Tibial nerve (tissue), 4 donors: Measurements from ENCODE around the gene MEOX1. TPM values are rescaled to one million over a fixed set of nuclear protein-coding genes. Genes with fewer than 3 reads are reported as not detected.

ENCODE experiments used
- DNase-seq, 2 donors: peaks; one replicate each; pipeline ENCODE4 v3.0.0-alpha.2; 2019; ENCODE audit warnings: low spot score in 2 of 2
- H3K27ac ChIP-seq, 4 donors: fragments of 200-600 bp; sonication (generic) in 3 of 4; one replicate each; pipeline ENCODE4 v1.5.1; 2017 to 2019; ENCODE audit warnings: mild to moderate bottlenecking in 1 of 4
- H3K27me3 ChIP-seq, 2 donors: fragments of 200-600 bp; sonication (generic) in 1 of 2; one replicate each; pipeline versions ENCODE4 v1.5.1 to v1.6.0; 2017 to 2019
- H3K36me3 ChIP-seq, 3 donors: fragments of 200-600 bp; sonication (generic); one replicate each; pipeline ENCODE4 v1.5.1; 2018 to 2019
- H3K4me1 ChIP-seq, 4 donors: fragments of 200-600 bp; sonication (generic) in 3 of 4; one replicate each; pipeline ENCODE4 v1.5.1; 2017 to 2019
- H3K4me3 ChIP-seq, 4 donors: fragments of 200-600 bp; sonication (generic) in 3 of 4; one replicate each; pipeline ENCODE4 v1.5.1; 2017 to 2019; ENCODE audit warnings: mild to moderate bottlenecking in 1 of 4, moderate library complexity in 1 of 4
- H3K9me3 ChIP-seq, 4 donors: fragments of 200-600 bp; sonication (generic) in 3 of 4; one replicate each; pipeline ENCODE4 v1.5.1; 2017 to 2019
- EP300 ChIP-seq, 2 donors: sonication (generic); formaldehyde crosslinking; IDR thresholded peaks; one replicate each; pipeline ENCODE4 v1.6.1; 2017; ENCODE audit warnings: antibody characterized with exemption in 2 of 2, mild to moderate bottlenecking in 1 of 2
- POLR2A ChIP-seq, 2 donors: fragments of 450-650 bp; IDR thresholded peaks; one replicate each; pipeline ENCODE4 v1.6.1; 2017; ENCODE audit warnings: antibody characterized with exemption in 2 of 2, mild to moderate bottlenecking in 2 of 2, moderate library complexity in 2 of 2
- WGBS, 2 donors: methylation state at CpG; one replicate each; pipeline ENCODE4 v1.1.5; 2018; 5-methylcytosine and 5-hydroxymethylcytosine counted together
- total RNA-seq, 4 donors: library from RNA; depleted of rRNA; stranded (reverse); fragments of >200 nt; gene quantifications; one replicate each; pipeline ENCODE4 v1.1.0, GENCODE V29; 2016
- TF ChIP-seq, protein P1 (sequence below), 5 experiments: fragments of 200-600 bp in 3 of 5; fragments of 450-650 bp in 2 of 5; sonication (generic) in 3 of 5; IDR thresholded peaks; one replicate each; pipeline ENCODE4 v1.5.1; 2016 to 2019; ENCODE audit warnings: antibody characterized with exemption in 5 of 5, mild to moderate bottlenecking in 3 of 5, moderate library complexity in 2 of 5

MEOX1 gene
- total RNA-seq, 4 donors from 2014 or later, result 4.2 to 12.5 (median 5.3) TPM

GRCh38 chr17:43628089-43628650 is 33.6 kb downstream of the MEOX1 start:
- DNase-seq, result no peak
- Histone ChIP-seq H3K27ac (no peak overlapping the region), H3K27me3 (no peaks in the 10 kb centered on the region), H3K9me3 (no peaks in the 10 kb centered on the region), H3K4me3 (no peak overlapping the region), H3K4me1 (peaks cover 0 to 17% (median 0%) of the 10 kb centered on the region in 4 donors), H3K36me3 (no peaks in the 10 kb centered on the region)
- TF ChIP-seq EP300 (IDR thresholded peaks at IDR 0.05) (no peak), POLR2A (IDR thresholded peaks at IDR 0.05) (no peak)
- TF ChIP-seq, protein P1, sequence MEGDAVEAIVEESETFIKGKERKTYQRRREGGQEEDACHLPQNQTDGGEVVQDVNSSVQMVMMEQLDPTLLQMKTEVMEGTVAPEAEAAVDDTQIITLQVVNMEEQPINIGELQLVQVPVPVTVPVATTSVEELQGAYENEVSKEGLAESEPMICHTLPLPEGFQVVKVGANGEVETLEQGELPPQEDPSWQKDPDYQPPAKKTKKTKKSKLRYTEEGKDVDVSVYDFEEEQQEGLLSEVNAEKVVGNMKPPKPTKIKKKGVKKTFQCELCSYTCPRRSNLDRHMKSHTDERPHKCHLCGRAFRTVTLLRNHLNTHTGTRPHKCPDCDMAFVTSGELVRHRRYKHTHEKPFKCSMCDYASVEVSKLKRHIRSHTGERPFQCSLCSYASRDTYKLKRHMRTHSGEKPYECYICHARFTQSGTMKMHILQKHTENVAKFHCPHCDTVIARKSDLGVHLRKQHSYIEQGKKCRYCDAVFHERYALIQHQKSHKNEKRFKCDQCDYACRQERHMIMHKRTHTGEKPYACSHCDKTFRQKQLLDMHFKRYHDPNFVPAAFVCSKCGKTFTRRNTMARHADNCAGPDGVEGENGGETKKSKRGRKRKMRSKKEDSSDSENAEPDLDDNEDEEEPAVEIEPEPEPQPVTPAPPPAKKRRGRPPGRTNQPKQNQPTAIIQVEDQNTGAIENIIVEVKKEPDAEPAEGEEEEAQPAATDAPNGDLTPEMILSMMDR (IDR thresholded peaks at IDR 0.05), result no peak
- 44 to 47% methylated on average over 15 of the region's 15 CpGs for whole genome bisulfite sequencing, 2 donors

- 35% methylated on average over 5 of the region's 5 CpGs for WGBS, 2 donors
Measured at GRCh38 chr17:43627653-43628052, 34.1 kb downstream of the MEOX1 start.

GRCh38 chr17:43626023-43626422 is 35.7 kb downstream of the MEOX1 start:
- DNase-seq, result no peak
- Histone ChIP-seq H3K27ac (no peak overlapping the region), H3K36me3 (no peaks in the 10 kb centered on the region), H3K27me3 (no peaks in the 10 kb centered on the region), H3K9me3 (no peaks in the 10 kb centered on the region), H3K4me1 (peaks cover 0 to 12% (median 0%) of the 10 kb centered on the region in 4 donors), H3K4me3 (no peak overlapping the region)
- TF ChIP-seq POLR2A (IDR thresholded peaks at IDR 0.05) (no peak), EP300 (IDR thresholded peaks at IDR 0.05) (no peak)
- TF ChIP-seq, protein P1 (IDR thresholded peaks at IDR 0.05), result no peak
- WGBS, 2 donors, result 96% methylated on average over 3 of the region's 3 CpGs

More at GRCh38 chr17:43627653-43628052, 34.1 kb downstream of the MEOX1 start:
- TF ChIP-seq, protein P1 (IDR thresholded peaks at IDR 0.05), result no peak
- TF ChIP-seq POLR2A (IDR thresholded peaks at IDR 0.05) (no peak), EP300 (IDR thresholded peaks at IDR 0.05) (no peak)
- H3K4me3 ChIP-seq, result no peak overlapping the region
- no peaks in the 10 kb centered on the region for H3K27me3 ChIP-seq
- H3K36me3 ChIP-seq, result no peaks in the 10 kb centered on the region
- H3K9me3 ChIP-seq, result no peaks in the 10 kb centered on the region
- no peak overlapping the region for H3K27ac ChIP-seq
- H3K4me1 ChIP-seq, result peaks cover 0 to 17% (median 0%) of the 10 kb centered on the region in 4 donors
- no peak for DNase-seq

DNA sequence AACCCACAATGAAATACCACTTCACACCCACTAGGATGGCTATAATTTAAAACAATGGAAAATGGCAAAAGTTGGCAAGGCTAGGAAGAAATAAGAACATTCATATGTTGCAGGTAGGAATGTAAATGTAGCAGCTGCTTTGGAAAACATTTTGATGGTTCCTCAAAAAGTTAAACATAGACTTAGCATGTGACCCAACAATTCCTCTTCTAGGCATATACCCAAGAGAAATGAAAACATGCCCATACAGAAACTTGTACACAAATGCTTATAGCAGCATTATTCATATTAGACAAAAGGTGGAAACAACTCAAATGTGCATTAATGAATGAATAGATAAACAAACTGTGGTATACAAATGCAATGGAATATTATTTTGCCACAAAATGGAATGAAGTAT is 36.1 kb downstream of the MEOX1 start:
- DNase-seq, result no peak
- Histone ChIP-seq H3K9me3 (no peaks in the 10 kb centered on the region), H3K4me3 (no peak overlapping the region), H3K27ac (no peak overlapping the region), H3K36me3 (no peaks in the 10 kb centered on the region), H3K4me1 (peaks cover 0 to 16% (median 0%) of the 10 kb centered on the region in 4 donors), H3K27me3 (no peaks in the 10 kb centered on the region)
- TF ChIP-seq POLR2A (IDR thresholded peaks at IDR 0.05), result no peak
- no peak for TF ChIP-seq EP300 (IDR thresholded peaks at IDR 0.05)
- TF ChIP-seq, protein P1 (IDR thresholded peaks at IDR 0.05), result no peak

DNA sequence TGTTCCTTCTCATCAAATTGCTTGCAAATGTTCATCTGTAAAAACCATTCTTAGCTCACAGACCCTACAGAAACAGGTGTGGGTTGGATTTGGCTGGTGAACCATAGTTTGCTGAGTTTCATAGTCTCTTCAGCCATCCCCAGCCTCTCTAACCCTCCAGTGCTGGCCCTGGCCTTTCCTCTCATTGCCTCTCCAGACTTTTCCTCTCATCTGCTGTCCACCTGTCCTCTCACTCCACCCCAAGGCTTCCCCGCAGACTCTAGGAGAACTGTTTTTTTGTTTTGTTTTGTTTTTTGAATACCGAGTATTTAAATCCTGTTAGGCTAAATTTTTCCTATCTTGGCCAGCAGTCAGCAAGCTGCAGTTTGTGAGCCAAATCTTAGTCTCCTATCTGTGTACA is 41.1 kb downstream of the MEOX1 start:
- Histone ChIP-seq H3K9me3 (no peaks in the 10 kb centered on the region), H3K27ac (peak overlapping the region in 1 of 4 donors; percentile 20), H3K27me3 (no peaks in the 10 kb centered on the region), H3K36me3 (no peaks in the 10 kb centered on the region), H3K4me1 (peaks cover 0 to 26% (median 0%) of the 10 kb centered on the region in 4 donors), H3K4me3 (no peak overlapping the region)
- no peak for DNase-seq
- WGBS, 2 donors, result 34 to 51% methylated on average over 2 of the region's 2 CpGs
- no peak for TF ChIP-seq EP300 (IDR thresholded peaks at IDR 0.05)
- no peak for TF ChIP-seq POLR2A (IDR thresholded peaks at IDR 0.05)
- TF ChIP-seq, protein P1 (IDR thresholded peaks at IDR 0.05), result no peak
